ENCODE data around the gene CRTC2. TPM values are rescaled to one million over a fixed set of nuclear protein-coding genes. Genes with fewer than 3 reads are reported as not detected.

Gene CRTC2
- total and polyA plus RNA-seq, 9 of the 15 experiments (the other 6 are each of a cell fraction or from before 2014, with no cell fraction given) = 2.7 to 26.4 (median 10.2) TPM

DNA sequence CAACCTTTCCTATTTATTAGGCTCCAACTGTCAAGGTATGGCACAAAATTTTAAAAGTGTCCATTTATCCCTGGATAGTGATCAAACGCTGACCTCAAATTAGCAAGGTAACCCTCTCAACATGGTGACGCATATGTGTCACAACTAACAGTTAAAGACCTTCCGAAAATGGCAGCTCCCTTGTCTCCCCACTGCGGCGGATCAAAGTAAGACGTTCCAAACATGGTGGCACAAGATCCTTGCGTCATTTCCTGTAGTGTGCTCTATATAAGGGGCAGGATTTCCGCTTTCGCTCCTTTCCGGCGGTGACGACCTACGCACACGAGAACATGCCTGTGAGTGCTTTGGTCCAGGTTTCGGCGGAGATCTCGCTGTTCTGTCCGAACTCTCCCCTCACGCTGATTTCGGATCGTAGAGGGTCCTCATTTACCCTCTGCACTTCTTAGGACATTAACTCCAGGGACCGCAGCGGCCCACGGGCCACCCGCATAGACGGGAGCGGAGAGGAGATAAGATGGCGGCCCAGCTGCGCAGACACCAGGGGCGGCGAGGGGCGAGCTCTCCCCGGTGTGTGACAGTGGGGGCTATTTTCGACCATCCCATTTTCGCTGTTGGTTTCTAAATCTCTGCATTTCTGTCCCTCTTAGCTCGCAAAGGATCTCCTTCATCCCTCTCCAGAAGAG lies 32.2 kb upstream of the CRTC2 start, which contains the start of gene RPS27 (continued):
- TF ChIP-seq, protein P1, sequence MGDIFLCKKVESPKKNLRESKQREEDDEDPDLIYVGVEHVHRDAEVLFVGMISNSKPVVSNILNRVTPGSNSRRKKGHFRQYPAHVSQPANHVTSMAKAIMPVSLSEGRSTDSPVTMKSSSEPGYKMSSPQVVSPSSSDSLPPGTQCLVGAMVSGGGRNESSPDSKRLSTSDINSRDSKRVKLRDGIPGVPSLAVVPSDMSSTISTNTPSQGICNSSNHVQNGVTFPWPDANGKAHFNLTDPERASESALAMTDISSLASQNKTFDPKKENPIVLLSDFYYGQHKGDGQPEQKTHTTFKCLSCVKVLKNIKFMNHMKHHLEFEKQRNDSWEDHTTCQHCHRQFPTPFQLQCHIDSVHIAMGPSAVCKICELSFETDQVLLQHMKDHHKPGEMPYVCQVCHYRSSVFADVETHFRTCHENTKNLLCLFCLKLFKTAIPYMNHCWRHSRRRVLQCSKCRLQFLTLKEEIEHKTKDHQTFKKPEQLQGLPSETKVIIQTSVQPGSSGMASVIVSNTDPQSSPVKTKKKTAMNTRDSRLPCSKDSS (IDR thresholded peaks at IDR 0.05; ENCODE audit: low read depth, partially characterized antibody) = no peak
- no peak for TF ChIP-seq ZNF586 (CRISPR knock-in tag; conservative IDR thresholded peaks at IDR 0.05)
- TF ChIP-seq STAT5A (IDR thresholded peaks at IDR 0.05; ENCODE audit: borderline replicate concordance, low read length) = peak; percentile 41; the same call in 1 of the 2 replicates
- TF ChIP-seq ZFP30 (CRISPR knock-in tag; IDR thresholded peaks at IDR 0.05; ENCODE audit: borderline replicate concordance) = no peak
- TF ChIP-seq U2AF2 (optimal IDR thresholded peaks at IDR 0.05; ENCODE audit: low read depth, low read length) = no peak
- TF ChIP-seq, protein P2, sequence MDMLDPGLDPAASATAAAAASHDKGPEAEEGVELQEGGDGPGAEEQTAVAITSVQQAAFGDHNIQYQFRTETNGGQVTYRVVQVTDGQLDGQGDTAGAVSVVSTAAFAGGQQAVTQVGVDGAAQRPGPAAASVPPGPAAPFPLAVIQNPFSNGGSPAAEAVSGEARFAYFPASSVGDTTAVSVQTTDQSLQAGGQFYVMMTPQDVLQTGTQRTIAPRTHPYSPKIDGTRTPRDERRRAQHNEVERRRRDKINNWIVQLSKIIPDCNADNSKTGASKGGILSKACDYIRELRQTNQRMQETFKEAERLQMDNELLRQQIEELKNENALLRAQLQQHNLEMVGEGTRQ (CRISPR knock-in tag; IDR thresholded peaks at IDR 0.05) = no peak
- peak; percentile 87 for TF ChIP-seq BACH1 (tag; IDR thresholded peaks at IDR 0.05)
- peak; percentile 51; the same call in 1 of the 2 replicates for TF ChIP-seq ZNF707 (CRISPR knock-in tag; conservative IDR thresholded peaks at IDR 0.05)
- TF ChIP-seq ETV5 (CRISPR knock-in tag; IDR thresholded peaks at IDR 0.05; ENCODE audit: low read depth) = peak; percentile 91
- peak; percentile 80 for TF ChIP-seq HNRNPLL (IDR thresholded peaks at IDR 0.05; ENCODE audit: low read depth, low read length, poor library complexity, severe bottlenecking)
- TF ChIP-seq FOSL1 (tag; conservative IDR thresholded peaks at IDR 0.05) = peak; percentile 67
- TF ChIP-seq, protein P3, sequence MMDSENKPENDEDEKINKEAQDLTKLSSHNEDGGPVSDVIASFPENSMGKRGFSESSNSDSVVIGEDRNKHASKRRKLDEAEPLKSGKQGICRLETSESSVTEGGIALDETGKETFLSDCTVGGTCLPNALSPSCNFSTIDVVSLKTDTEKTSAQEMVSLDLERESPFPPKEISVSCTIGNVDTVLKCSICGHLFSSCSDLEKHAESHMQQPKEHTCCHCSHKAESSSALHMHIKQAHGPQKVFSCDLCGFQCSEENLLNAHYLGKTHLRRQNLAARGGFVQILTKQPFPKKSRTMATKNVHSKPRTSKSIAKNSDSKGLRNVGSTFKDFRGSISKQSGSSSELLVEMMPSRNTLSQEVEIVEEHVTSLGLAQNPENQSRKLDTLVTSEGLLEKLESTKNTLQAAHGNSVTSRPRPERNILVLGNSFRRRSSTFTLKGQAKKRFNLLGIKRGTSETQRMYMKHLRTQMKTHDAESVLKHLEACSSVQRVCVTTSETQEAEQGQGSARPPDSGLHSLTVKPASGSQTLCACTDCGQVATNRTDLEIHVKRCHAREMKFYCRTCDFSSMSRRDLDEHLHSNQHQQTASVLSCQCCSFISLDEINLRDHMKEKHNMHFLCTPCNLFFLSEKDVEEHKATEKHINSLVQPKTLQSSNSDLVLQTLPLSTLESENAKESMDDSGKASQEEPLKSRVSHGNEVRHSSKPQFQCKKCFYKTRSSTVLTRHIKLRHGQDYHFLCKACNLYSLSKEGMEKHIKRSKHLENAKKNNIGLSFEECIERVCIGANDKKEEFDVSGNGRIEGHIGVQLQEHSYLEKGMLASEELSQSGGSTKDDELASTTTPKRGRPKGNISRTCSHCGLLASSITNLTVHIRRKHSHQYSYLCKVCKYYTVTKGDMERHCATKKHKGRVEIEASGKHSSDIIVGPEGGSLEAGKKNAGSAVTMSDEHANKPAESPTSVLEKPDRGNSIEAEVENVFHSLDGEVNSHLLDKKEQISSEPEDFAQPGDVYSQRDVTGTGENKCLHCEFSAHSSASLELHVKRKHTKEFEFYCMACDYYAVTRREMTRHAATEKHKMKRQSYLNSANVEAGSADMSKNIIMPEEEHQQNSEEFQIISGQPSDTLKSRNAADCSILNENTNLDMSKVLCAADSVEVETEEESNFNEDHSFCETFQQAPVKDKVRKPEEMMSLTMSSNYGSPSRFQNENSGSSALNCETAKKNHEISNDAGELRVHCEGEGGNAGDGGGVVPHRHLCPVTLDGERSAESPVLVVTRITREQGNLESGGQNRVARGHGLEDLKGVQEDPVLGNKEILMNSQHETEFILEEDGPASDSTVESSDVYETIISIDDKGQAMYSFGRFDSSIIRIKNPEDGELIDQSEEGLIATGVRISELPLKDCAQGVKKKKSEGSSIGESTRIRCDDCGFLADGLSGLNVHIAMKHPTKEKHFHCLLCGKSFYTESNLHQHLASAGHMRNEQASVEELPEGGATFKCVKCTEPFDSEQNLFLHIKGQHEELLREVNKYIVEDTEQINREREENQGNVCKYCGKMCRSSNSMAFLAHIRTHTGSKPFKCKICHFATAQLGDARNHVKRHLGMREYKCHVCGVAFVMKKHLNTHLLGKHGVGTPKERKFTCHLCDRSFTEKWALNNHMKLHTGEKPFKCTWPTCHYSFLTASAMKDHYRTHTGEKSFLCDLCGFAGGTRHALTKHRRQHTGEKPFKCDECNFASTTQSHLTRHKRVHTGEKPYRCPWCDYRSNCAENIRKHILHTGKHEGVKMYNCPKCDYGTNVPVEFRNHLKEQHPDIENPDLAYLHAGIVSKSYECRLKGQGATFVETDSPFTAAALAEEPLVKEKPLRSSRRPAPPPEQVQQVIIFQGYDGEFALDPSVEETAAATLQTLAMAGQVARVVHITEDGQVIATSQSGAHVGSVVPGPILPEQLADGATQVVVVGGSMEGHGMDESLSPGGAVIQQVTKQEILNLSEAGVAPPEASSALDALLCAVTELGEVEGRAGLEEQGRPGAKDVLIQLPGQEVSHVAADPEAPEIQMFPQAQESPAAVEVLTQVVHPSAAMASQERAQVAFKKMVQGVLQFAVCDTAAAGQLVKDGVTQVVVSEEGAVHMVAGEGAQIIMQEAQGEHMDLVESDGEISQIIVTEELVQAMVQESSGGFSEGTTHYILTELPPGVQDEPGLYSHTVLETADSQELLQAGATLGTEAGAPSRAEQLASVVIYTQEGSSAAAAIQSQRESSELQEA (IDR thresholded peaks at IDR 0.05; ENCODE audit: low read depth) = no peak
- no peak for TF ChIP-seq PHB2 (IDR thresholded peaks at IDR 0.05; ENCODE audit: low read depth)
- TF ChIP-seq MAFK (IDR thresholded peaks at IDR 0.05; ENCODE audit: low read length) = peak; percentile 29; the same call in 1 of the 2 replicates
- TF ChIP-seq MAFG (tag; conservative IDR thresholded peaks at IDR 0.05) = no peak
- peak; percentile 87; the same call in 1 of the 2 replicates for TF ChIP-seq ILF3 (IDR thresholded peaks at IDR 0.05; ENCODE audit: borderline replicate concordance)
- peak; percentile 80; the same call in 1 of the 2 replicates for TF ChIP-seq ZNF584 (CRISPR knock-in tag; IDR thresholded peaks at IDR 0.05; ENCODE audit: low read depth)

Data from K562 (cell line).